Neural progenitor cell (in vitro differentiated cells): ENCODE measurements around the gene CD276.

Experiments used
- EZH2 ChIP-seq: fragments of 200-600 bp; sonication (generic); IDR thresholded peaks from 2 replicates; pipeline ENCODE4 v1.6.1; 2017; ENCODE audit warnings: antibody characterized with exemption, mild to moderate bottlenecking, moderate library complexity
- EZH2phosphoT487 ChIP-seq: fragments of 200-600 bp; sonication (generic); IDR thresholded peaks from 2 replicates; pipeline ENCODE4 v1.6.1; 2017; ENCODE audit warnings: antibody characterized with exemption
- TF ChIP-seq, protein P1 (sequence below): fragments of 200-600 bp; sonication (generic); IDR thresholded peaks from 2 replicates; pipeline ENCODE4 v1.5.1; 2017; ENCODE audit warnings: antibody characterized with exemption, mild to moderate bottlenecking

DNA sequence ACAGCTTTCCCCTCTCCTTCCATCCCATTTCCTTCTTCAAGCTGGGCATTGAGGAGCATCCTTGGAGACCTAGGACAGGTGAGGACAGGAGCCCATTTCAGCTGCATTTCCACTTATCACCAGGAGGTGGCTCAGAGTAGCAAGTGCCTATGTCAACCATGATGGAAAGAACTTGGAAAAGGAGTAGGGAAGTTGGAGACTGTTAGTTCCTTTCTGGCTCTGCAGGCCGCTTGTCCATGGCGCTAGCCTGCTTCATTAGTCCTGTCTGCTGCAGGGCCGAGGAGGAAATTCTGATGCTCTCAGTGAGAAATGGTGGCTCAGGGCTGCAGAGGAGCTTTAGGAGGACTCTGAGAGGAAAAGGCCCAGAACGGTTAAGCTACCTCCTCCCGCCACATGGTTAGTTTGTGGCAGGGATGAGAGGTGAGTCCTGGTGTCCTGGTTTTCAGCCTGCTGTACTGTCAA lies 7.0 kb upstream of the CD276 start:
- TF ChIP-seq, protein P1, sequence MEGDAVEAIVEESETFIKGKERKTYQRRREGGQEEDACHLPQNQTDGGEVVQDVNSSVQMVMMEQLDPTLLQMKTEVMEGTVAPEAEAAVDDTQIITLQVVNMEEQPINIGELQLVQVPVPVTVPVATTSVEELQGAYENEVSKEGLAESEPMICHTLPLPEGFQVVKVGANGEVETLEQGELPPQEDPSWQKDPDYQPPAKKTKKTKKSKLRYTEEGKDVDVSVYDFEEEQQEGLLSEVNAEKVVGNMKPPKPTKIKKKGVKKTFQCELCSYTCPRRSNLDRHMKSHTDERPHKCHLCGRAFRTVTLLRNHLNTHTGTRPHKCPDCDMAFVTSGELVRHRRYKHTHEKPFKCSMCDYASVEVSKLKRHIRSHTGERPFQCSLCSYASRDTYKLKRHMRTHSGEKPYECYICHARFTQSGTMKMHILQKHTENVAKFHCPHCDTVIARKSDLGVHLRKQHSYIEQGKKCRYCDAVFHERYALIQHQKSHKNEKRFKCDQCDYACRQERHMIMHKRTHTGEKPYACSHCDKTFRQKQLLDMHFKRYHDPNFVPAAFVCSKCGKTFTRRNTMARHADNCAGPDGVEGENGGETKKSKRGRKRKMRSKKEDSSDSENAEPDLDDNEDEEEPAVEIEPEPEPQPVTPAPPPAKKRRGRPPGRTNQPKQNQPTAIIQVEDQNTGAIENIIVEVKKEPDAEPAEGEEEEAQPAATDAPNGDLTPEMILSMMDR: peak; percentile 73
- TF ChIP-seq EZH2phosphoT487: no peak
- no peak for TF ChIP-seq EZH2
